NB4 (cell line): ENCODE data around the gene OIT3.
"Not testable (repeated sequence)": the region's sequence is repeated elsewhere in the genome, so short reads cannot be mapped to it uniquely, and the experiment has no call there.

Experiments used
- DNase-seq: peaks from one replicate; pipeline ENCODE4 v3.0.0; 2010; ENCODE audit warnings: low read depth
- H3K4me3 ChIP-seq: one replicate; pipeline ENCODE4 v1.5.1; 2011; ENCODE audit warnings: mild to moderate bottlenecking, low read depth, low read length, moderate library complexity
- CTCF ChIP-seq: IDR thresholded peaks from one replicate; pipeline ENCODE4 v1.5.1; 2012; ENCODE audit warnings: low read depth, low read length
- MAX ChIP-seq: IDR thresholded peaks from 2 replicates; pipeline ENCODE4 v1.6.1; 2011; ENCODE audit warnings: low read depth, low read length
- MYC ChIP-seq: IDR thresholded peaks from 2 replicates; pipeline ENCODE4 v1.6.1; 2011; ENCODE audit warnings: low read depth, low read length
- POLR2A ChIP-seq: IDR thresholded peaks from 2 replicates; pipeline ENCODE4 v1.6.1; 2011; ENCODE audit warnings: mild to moderate bottlenecking; ENCODE audit not compliant: insufficient read length; ENCODE audit errors: extremely low read depth

The OIT3 gene

GRCh38 chr10:72899545-72899944, 6.0 kb downstream of the OIT3 start:
- DNase-seq = no peak
- TF ChIP-seq POLR2A (no peak), MAX (no peak), CTCF (no peak), MYC (no peak)
- H3K4me3 ChIP-seq = no peak overlapping the region

GRCh38 chr10:72903941-72904446, 10.5 kb downstream of the OIT3 start:
- not testable (repeated sequence) for DNase-seq, H3K4me3 ChIP-seq

- DNase-seq = peak; percentile 32
These were observed 11.3 kb downstream of the OIT3 start for GRCh38 chr10:72904806-72905205.

GRCh38 chr10:72906446-72906845, 12.9 kb downstream of the OIT3 start:
- TF ChIP-seq MAX = no peak
- no peak for TF ChIP-seq POLR2A
- TF ChIP-seq CTCF = no peak
- TF ChIP-seq MYC = no peak
- H3K4me3 ChIP-seq = no peak overlapping the region
- DNase-seq = no peak

More at GRCh38 chr10:72904806-72905205, 11.3 kb downstream of the OIT3 start:
- TF ChIP-seq MAX (no peak), CTCF (no peak), POLR2A (no peak), MYC (no peak)
- H3K4me3 ChIP-seq = no peak overlapping the region

GRCh38 chr10:72910705-72911104, 17.2 kb downstream of the OIT3 start:
- TF ChIP-seq POLR2A (no peak), CTCF (no peak), MYC (no peak), MAX (no peak)
- H3K4me3 ChIP-seq = no peak overlapping the region
- DNase-seq = no peak

GRCh38 chr10:72911758-72912157, 18.2 kb downstream of the OIT3 start:
- H3K4me3 ChIP-seq = no peak overlapping the region
- DNase-seq = no peak
- TF ChIP-seq MAX (no peak), POLR2A (no peak), CTCF (no peak), MYC (no peak)
